Gastrocnemius medialis (tissue), 4 donors: Measurements from ENCODE around the gene SPRYD4.

ENCODE experiments used
- POLR2A ChIP-seq, 2 donors: fragments of 450-650 bp; IDR thresholded peaks; one replicate each; pipeline ENCODE4 v1.6.1; 2017; ENCODE audit warnings: antibody characterized with exemption in 2 of 2, mild to moderate bottlenecking in 2 of 2, moderate library complexity in 2 of 2
- TF ChIP-seq, protein P1 (sequence below), 5 experiments: fragments of 450-650 bp in 3 of 5; fragments of 200-600 bp in 2 of 5; sonication (generic) in 2 of 5; IDR thresholded peaks in 4 of 5; conservative IDR thresholded peaks in 1 of 5; 1 replicate in 4 of 5; 2 replicates in 1 of 5; pipeline ENCODE4 v1.5.1; 2016 to 2019; ENCODE audit warnings: antibody characterized with exemption in 5 of 5, mild to moderate bottlenecking in 3 of 5, moderate library complexity in 3 of 5

DNA sequence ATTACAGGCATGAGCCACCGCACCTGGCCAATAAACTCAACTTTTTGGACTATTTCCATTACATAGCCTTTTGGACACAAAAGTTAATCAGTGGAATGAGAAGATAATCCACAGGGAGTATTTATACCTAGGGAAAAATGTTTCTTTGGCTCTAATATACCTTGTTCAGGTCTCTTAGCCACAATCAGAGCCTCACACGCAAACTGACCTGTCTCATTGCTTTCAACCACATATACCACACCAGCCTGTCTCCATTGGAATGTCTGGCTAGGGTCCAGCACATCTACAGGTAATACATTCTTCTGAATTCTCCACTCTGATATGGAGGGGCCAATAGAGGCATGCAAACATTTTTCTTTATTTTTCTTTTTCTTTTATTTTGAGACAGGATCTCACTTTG, 49.5 kb downstream of the SPRYD4 start:
- TF ChIP-seq, protein P1, sequence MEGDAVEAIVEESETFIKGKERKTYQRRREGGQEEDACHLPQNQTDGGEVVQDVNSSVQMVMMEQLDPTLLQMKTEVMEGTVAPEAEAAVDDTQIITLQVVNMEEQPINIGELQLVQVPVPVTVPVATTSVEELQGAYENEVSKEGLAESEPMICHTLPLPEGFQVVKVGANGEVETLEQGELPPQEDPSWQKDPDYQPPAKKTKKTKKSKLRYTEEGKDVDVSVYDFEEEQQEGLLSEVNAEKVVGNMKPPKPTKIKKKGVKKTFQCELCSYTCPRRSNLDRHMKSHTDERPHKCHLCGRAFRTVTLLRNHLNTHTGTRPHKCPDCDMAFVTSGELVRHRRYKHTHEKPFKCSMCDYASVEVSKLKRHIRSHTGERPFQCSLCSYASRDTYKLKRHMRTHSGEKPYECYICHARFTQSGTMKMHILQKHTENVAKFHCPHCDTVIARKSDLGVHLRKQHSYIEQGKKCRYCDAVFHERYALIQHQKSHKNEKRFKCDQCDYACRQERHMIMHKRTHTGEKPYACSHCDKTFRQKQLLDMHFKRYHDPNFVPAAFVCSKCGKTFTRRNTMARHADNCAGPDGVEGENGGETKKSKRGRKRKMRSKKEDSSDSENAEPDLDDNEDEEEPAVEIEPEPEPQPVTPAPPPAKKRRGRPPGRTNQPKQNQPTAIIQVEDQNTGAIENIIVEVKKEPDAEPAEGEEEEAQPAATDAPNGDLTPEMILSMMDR (IDR thresholded peaks at IDR 0.05 in 4 of 5, conservative IDR thresholded peaks at IDR 0.05 in 1 of 5): no peak
- TF ChIP-seq POLR2A (IDR thresholded peaks at IDR 0.05): no peak
